HG03378 (cell line): ENCODE measurements around the gene SETD5.

Source experiments
- ATAC-seq: cut with Tn5 transposase; IDR thresholded peaks from one replicate; pipeline ENCODE4 v1.9.1; 2021; ENCODE audit warnings: mild to moderate bottlenecking, moderate library complexity; ENCODE audit not compliant: unreplicated experiment

Gene SETD5

DNA sequence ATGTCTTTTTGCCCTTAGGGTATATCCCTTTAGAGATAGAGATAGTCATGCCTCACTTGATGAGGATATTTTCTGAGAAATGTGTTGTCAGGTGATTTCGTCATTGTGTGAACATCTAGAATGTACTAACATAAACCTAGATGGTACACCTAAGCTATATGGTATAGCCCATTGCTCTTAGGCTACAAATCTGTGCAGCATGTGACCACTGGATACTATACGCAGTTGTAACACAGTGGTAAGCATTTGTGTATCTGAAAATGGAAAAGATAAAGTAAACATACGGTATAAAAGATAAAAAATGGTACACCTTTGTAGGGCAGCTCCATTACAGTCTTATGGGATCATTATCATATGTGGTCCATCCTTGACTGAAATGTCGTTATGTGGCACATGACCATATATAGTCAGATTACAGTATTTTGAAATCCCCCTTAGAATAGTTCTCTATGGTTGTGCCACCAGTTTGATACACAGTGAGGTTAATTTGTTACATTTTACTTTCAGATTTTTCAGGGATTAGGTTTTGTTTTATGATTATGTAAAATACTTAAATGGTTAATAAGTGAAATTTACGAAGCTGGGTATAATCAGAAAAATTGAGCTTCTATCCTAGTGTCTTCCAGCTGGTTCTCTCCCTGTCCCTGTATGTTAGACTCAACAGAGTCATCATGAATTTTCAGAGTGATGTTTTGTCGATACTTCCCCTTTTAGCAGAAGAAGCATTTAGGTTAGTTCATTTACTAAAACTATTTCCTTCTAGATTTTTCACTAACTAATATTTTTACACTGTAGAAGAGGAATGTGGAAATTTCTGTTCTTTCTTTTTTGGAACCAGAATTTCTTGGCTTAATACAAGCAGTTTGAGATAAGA lies 12.8 kb downstream of the SETD5 start:
- no peak for ATAC-seq

DNA sequence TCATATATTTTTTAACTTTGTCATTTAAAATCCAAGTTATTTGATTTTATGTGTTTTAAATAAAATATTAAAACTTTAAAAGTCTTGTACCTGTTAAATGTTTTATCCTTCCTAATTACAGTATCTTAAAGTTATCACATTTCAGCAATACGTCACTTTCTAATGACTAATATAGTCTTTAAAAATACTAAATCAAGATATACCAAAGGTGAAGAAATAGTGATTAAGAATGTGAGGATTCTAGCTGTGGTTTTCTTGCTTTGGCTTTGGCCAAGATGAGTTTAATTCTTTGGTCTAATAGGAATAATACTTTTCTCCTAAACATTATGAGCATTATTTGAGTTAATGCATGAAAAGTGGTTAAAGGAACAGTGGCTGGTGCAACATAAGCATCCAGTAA lies 13.9 kb downstream of the SETD5 start:
- ATAC-seq = no peak

DNA sequence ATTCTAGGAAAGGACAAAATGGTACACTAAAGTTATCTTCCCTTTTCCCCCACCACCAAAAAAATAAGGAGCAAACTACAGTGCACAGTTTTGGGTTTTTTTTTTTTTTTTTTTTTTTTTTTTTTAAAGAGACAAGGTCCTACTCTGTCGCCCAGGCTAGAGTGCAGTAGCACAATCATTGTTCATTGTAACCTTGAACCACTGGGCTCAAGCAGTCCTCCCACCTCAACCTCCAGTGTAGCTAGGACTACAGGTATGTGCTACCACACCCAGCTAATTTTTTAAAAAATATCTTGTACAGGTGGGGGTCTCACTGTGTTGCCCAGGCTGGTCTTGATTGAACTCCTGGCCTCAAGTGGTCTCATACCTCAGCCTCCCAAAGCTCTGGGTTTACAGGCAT lies 14.9 kb downstream of the SETD5 start:
- no peak for ATAC-seq

DNA sequence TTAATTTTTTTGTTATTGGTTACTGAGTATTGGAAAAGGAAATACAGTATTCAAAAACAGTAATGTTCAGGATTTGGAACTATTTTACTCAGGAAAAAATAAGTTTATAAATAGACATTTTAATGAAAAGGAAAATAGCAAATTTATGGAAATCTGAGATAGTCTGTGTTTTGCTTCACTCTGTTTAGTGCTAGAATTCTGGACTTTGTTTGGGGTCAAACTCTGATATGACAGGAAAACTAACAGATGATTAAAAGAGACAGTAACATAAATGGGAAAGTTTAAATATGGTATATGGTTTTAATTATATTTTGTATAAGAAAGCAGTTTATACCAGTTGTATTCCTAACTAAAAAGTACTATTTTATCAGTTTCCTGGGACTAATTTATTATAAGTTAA lies 17.4 kb downstream of the SETD5 start:
- ATAC-seq = no peak

DNA sequence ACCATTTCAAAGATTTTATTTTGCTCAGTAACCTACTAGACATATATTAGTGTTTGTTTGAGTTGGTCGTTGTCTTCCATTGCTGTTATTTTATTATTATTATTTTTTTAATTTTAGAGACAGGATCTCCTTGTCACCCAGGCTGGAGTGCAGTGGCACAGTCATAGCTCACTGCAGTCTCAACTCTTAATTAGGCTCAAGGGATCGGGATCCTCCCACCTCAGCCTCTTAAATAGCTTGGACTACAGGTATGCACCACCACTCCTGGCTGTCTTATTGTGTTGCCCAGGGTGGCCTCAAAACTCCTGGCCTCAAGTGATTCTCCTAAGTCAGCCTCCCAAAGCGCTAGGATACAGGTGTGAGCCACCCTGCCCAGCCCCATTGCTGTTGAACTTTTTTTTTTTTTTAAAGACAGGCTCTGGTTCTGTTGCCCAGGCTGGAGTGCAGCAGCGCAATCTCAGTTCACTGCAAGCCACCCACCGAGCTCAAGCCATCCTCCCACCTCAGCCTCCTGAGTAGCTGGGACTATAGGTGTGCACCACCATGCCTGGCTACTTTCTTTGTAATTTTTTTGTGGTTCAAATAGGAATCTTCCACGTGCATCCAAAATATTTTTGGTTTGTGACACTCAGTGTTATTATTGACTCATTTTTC lies 18.2 kb downstream of the SETD5 start:
- ATAC-seq = no peak

DNA sequence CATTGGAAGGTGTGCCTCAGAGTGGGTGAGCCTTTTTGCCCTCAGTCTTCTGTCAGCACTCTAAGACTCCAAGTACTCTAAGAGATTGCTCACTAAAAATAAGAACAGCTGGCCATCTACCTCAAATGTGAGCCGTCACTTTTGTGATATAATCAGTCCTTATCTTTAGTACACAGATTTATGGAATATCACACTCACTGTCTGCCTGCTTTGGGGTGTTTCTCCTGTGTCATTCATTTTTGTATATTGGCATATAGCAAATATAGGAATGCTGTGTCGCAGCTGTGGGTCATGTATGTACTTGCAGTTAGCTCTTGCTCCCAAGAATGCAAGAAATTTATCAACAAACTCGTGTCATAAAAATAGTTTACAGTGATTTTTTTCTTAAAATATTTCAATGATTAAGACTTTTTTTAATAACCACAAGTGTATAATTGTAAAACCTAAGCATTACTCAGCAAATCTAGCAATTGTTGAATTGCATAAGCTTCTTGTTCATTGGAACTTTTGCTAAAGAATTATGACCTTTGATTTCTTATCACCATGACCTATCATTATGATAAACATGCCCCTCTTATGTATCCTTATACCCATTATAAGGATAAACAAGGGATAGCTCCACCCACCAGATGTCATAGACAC lies 18.8 kb downstream of the SETD5 start:
- ATAC-seq = no peak

DNA sequence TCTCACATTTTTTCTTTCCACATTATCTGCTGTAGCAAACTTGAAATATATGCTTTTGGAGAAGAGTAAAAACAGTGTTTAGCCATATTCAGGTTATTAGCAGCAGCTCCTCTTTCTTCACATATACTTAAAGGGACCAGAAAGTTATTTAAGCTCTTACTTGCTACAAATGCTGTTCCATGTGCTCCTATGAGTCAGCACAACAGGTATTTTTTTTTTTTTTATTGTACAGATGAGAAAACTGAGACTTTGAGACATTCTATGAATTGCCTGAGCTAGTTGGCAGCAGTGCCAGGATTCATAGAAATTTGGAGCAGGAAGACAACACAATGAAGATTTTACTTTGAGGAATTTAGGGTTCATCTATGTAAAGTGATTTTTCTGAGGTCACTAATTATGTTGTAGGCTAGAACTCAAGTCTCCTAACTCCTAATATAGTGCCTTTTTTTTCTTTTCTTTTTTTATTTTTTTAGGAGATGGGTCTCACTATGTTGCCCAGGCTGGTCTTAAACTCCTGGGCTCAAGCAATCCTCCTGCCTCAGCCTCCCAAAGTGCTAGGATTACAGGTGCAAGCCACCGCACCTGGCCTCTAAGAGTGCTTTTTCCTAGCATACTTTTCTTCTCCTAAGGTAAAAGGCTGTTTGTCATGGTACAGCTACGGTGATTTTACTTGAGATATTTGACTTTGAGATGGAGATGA lies 23.6 kb downstream of the SETD5 start:
- ATAC-seq = no peak

DNA sequence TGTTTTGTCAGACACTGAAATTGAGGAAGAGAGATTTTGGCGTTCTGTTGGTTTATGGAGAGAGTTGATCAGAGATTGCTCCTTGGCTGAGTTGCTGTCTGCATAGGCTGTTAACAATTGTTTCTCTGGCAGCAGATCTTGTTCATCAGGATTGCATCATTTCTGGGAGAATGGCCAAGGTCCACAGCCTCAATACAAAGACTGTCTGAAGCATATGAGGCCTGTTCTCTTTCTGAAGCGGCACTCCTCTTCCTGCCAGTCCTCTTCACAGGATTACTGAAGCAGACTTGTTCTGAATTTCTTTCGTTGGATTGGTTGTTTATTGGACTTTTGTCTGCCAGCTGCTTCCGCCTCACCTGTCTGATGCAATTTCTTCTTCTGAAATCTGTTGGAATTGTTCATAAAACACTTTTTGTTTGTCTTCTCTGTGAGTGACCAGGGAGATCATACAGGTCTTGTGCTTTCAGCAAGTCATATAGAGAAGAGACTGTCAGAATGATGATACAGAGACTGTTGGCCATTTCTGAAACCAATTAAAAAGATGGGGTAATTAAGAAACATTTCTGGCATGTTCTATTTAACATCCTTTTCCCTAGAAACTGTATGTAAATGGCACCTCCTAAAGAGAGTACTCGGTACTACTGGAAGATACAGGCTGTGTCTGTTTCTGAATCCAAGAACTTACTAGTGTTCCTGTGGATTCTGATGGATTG lies 25.5 kb downstream of the SETD5 start:
- no peak for ATAC-seq

DNA sequence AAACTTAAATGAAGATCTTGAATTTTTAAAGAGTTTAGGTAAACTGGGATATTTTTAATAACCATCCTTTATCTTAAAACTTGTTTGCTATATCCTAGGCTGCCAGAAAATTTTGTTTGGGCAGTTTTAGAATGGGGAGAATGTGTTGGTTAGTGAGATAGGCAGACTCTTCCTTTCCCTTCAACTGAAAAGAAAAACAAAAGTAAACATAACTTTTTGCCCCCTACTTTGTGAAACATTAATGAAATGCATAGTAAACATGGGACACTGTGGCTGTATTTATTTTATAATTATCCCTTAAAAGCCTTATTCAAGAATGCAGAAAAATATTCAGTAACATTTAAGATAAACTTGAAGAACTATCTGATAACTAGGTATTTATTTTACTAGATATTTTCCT lies 31.0 kb downstream of the SETD5 start:
- no peak for ATAC-seq

DNA sequence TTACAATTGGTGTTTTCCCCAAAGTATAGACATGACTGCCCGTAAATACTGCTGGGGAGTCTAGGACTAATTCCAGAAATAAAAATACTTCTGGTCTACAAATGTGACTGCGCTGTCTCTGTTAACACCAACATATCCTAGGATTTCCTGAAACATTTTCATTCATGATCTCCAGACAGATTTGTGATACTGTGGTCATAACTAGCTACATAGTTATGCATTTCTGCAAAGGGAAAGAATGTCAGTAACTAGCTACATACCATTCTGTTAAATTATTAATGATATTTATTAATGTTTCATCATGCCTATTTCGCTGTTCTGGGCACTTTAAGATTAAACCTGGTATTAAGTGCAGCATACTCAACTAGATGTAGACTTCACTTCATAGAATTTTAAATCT lies 33.3 kb downstream of the SETD5 start:
- ATAC-seq = no peak

DNA sequence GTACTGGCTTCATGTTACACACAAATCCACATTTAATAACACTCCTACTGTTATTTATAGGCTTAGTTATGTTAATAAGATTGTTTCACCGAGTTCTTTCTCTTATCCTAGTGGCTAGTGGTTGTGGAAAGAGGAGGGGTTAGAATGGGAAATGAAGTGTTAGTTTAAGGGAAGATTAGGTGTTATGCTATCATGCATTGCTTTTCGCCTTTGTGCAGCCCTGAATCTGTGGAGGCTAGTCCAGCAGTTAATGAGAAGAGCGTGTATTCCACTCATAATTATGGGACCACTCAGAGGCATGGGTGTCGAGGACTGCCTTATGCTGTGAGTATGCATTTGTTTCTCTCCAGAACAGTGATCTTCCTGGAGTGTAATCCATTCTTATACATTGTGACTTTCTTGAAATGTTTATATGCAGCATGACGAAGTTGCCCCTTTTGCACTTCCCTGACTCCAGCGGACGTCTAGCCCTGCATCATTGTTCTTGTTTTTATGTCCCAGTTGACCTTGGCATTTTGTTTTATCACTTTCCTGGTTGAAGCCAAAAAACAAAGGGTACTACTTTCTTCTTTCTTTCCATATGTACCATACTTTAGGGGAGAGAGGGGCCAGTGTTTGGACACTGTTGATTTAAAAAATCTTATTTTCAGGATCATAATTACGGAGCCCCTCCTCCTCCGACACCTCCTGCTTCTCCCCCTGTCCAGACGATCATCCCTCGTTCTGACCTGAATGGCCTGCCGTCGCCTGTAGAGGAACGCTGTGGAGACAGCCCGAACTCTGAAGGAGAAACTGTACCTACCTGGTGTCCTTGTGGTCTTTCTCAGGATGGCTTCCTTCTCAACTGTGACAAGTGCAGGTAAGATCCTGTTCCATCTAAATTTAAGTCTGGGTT lies 36.5 kb downstream of the SETD5 start:
- no peak for ATAC-seq

DNA sequence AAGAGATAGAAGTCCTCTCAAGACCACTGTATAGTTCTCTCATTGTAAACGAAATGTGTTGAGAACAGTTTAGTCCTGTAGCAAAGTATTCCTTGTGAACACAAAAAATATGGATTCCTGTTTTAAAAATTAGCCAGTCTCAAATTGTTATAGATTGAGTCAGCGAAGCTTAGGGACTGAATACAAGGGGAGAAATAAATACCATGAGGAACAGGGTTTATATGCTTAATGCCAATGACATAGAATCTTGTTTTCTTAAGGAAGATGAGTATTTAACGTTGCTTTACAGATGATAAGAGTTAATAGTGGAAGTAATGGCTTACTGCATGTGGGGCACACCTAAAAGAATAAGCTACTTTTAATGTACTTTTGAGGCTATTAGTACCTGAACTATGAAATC lies 37.9 kb downstream of the SETD5 start:
- no peak for ATAC-seq

DNA sequence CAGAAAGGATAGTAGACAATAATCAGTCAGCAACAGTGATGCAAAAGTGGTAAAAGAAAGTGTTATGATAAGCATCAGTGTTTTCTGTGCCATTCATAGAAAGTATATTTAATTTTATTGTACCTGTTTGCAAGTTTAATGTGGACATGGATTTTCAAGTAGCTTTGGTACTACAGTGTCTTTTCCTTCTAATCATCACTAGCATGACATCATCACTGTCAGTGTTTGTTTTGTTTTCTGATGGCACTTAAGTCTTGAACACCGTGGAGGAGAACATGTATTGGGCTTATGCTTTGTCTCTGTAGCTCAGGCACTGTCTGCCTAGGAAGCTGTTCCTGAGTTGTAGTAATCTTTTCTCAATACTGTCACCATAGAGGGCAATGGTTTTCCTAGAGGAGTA lies 41.9 kb downstream of the SETD5 start:
- ATAC-seq = no peak

DNA sequence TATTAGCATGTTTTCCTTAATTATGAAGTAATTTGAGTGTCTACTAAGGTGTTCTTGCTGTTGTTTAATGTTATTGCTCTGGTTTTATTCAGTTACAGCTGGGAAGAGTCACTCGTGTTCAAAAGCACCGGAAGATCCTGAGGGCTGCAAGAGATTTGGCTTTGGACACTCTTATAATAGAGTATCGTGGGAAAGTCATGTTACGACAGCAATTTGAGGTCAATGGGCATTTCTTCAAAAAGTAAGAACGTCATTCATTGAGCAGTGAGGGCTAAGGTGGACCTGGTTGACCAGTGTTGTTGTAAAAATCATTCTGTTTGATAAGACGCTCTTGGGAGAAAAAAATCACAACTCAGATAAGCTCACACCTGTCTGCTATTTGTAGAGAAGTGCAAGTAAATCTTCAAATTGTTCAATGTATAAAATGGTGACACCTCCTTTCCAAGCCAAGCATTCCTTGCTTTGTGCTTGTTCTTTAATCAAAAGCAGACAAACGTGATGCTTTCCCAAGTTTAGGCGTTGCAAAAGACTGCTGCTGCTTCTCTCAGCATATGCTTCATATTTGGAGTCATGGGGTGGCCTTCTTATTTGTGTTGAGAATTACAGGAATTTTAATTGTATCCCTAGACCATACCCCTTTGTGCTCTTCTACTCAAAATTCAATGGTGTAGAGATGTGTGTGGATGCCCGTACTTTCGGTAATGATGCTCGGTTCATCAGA lies 44.2 kb downstream of the SETD5 start:
- ATAC-seq = no peak

DNA sequence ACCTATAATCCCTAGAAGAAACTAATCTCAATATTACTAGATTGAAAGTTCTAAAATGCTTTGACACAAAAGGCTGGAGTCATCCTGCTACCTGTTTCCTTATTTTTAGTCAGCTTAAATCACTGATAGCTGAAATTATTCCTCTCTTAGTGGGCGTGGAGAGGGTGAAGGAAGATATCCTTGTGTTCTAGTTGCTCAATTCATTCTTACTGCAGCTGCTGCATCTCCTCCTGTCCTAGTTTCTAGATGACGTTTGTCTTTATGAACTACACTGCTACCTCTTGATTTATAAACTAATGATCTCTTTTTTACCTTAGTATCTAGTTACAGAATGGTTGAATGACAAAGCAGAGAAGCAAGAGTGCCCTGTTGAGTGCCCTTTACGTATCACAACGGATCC lies 50.7 kb downstream of the SETD5 start:
- ATAC-seq = no peak

DNA sequence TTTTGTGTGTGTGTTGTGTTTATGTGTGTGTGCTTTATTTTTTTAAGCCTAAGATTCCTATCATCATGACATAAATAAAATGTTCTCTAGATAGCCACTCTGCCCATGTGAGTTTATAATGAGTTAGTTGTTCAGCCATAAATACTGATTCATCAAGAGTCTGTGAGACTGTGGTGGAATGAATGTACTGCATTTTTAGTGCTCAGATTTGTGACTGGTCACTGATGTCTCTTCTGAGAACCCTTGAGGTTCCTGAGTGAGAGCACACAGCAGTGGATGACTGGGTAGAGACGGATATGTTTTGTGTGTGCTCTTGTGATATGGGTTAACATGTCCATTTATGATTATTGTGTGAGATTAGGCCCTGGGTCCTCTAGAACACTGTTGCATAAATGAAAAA lies 51.2 kb downstream of the SETD5 start:
- ATAC-seq = no peak

DNA sequence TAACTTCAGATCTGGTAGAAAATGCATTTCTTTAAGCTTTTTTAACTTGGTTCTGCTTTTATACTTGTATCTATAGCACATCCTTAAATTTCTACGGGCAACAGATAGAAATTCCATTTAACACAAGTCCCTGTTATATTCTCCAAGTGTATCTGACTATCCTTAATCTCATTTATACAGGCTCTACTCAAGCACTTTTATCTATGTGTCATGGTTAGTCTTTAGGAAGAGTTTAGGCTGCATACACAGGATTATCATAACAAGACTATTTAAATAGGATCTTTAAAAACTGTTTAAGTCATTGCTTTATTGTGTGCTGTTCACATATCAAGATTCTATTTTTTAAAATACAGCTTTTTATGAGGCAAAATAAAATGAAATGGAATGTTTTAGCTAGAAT lies 52.7 kb downstream of the SETD5 start:
- no peak for ATAC-seq

DNA sequence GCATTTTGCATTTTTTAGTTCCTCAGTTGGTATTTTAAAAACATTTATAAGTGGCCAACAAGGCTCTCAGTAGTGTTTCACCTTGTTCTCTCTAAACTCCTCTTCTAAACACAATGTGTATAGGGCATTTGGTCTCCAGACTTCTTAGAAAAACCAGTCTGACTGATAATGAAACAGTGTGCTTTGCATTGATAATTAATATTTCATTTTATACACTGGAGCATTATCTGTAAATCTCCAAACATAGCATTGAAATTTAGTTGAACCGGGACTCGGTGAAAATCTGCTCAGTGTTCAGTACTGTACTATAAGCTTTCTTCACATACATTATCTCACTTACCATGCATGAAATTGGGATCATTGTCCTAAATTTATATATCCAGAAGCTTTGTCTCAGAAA lies 53.6 kb downstream of the SETD5 start:
- no peak for ATAC-seq

DNA sequence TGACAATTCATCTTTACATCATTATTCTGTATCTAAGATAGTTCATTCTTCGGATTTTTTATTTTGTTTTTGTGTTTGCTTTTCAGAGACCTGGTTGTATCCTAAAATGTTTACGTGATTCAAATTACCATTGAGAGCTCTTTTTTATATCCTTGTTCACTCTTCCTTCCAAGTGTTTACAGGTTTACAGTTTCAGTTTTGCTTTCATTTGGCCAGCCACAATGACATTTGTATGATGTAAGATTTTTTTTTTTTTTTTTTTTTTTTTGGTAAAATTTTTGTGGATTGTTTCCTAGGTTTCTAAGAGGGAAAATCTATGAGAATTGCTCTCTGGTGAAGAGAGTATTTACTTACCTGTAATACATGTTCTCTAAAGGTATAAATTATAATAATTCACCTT lies 55.0 kb downstream of the SETD5 start:
- ATAC-seq = no peak
